CD1c-positive myeloid dendritic cell (primary cell): ENCODE measurements around the gene KCNMB3.
"Not testable (repeated sequence)": the region's sequence is repeated elsewhere in the genome, so short reads cannot be mapped to it uniquely, and the experiment has no call there.

ENCODE experiments used
- DNase-seq: peaks from one replicate; pipeline ENCODE4 v3.0.0-alpha.2; 2016; ENCODE audit errors: extremely low spot score

Gene KCNMB3

GRCh38 chr3:179250803-179251476 is at the start of gene KCNMB3:
Gene KCNMB3, minus strand, starts transcription at chr3:179251114. Its CDS starts 124 bp downstream, at chr3:179250990.
- no peak for DNase-seq

GRCh38 chr3:179299999-179300613 is 49.2 kb upstream of the KCNMB3 start:
- DNase-seq, result no peak

GRCh38 chr3:179299316-179299715 is 48.4 kb upstream of the KCNMB3 start:
- DNase-seq, result no peak

GRCh38 chr3:179297971-179298725 is 47.2 kb upstream of the KCNMB3 start:
- DNase-seq, result no peak

- no peak for DNase-seq
These were observed 41.5 kb upstream of the KCNMB3 start for GRCh38 chr3:179292450-179292849.

- DNase-seq, result no peak
These were observed 38.4 kb upstream of the KCNMB3 start for GRCh38 chr3:179289295-179289694.

- DNase-seq, result no peak
These were observed 37.9 kb upstream of the KCNMB3 start for GRCh38 chr3:179288845-179289244.

GRCh38 chr3:179286331-179286730 is 35.4 kb upstream of the KCNMB3 start:
- no peak for DNase-seq

- DNase-seq, result no peak
These were observed 30.9 kb upstream of the KCNMB3 start for GRCh38 chr3:179281825-179282224.

GRCh38 chr3:179279837-179280236 is 28.9 kb upstream of the KCNMB3 start:
- no peak for DNase-seq

- DNase-seq, result no peak
These were observed 28.2 kb upstream of the KCNMB3 start for GRCh38 chr3:179278932-179279693.

GRCh38 chr3:179278151-179278550 is 27.2 kb upstream of the KCNMB3 start:
- no peak for DNase-seq

GRCh38 chr3:179276743-179277142 is 25.8 kb upstream of the KCNMB3 start:
- no peak for DNase-seq

- no peak for DNase-seq
These were observed 25.1 kb upstream of the KCNMB3 start for GRCh38 chr3:179276001-179276400.

- DNase-seq, result not testable (repeated sequence)
These were observed 23.5 kb upstream of the KCNMB3 start for GRCh38 chr3:179274434-179274833.

- DNase-seq, result no peak
These were observed 21.5 kb upstream of the KCNMB3 start for GRCh38 chr3:179272385-179272784.

GRCh38 chr3:179269152-179269707 is 18.3 kb upstream of the KCNMB3 start:
- DNase-seq, result no peak

- DNase-seq, result no peak
These were observed 17.6 kb upstream of the KCNMB3 start for GRCh38 chr3:179268400-179269051.

- no peak for DNase-seq
These were observed 15.8 kb upstream of the KCNMB3 start for GRCh38 chr3:179266701-179267211.

GRCh38 chr3:179265875-179266274 is 15.0 kb upstream of the KCNMB3 start:
- no peak for DNase-seq

GRCh38 chr3:179265092-179265491 is 14.2 kb upstream of the KCNMB3 start:
- DNase-seq, result no peak
